ENCODE measurements around the gene RELB.

The RELB gene

DNA sequence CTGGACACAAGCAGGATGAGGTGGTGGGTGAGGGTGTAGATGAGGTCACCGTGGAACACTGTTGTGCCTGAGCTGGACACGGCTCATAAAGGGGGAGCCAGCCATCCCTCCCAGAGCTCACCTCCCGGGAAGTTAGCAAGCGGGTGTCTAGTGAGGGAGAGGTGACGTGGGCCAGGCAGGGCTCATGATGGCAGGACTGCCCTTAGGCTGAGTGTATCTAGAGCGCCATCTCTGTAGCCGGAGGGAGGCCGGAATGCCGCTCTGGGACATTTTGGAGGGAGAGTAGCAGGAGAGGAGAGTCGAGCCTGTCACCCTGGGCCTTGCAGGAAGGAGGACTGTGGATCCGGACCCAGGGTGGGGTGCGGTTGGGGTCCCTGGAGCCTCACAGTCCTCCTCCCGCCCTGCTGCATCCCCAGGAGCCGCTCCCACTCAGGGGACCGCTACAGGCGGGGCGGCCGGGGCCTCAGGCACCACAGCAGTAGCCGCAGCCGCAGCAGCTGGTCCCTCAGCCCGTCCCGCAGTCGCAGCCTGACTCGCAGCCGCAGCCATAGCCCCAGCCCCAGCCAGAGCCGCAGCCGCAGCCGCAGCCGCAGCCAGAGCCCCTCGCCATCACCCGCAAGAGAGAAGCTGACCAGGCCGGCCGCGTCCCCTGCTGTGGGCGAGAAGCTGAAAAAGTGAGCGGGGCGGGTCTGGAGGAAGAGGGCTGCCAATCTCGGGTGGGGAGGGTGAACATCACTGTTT lies 65.8 kb downstream of the RELB start:
- no peak overlapping the region for H3K9ac ChIP-seq (ENCODE audit: low read length)
- no peaks in the 10 kb centered on the region for H3K4me1 ChIP-seq (ENCODE audit: low read length)
- no peak overlapping the region for H3K4me2 ChIP-seq (ENCODE audit: low read depth, low read length)
- TF ChIP-seq EZH2 (optimal IDR thresholded peaks at IDR 0.05; ENCODE audit: low read depth, low read length) (no peak), EZH2phosphoT487 (IDR thresholded peaks at IDR 0.05; ENCODE audit: low read length) (no peak)
- TF ChIP-seq, protein P1, sequence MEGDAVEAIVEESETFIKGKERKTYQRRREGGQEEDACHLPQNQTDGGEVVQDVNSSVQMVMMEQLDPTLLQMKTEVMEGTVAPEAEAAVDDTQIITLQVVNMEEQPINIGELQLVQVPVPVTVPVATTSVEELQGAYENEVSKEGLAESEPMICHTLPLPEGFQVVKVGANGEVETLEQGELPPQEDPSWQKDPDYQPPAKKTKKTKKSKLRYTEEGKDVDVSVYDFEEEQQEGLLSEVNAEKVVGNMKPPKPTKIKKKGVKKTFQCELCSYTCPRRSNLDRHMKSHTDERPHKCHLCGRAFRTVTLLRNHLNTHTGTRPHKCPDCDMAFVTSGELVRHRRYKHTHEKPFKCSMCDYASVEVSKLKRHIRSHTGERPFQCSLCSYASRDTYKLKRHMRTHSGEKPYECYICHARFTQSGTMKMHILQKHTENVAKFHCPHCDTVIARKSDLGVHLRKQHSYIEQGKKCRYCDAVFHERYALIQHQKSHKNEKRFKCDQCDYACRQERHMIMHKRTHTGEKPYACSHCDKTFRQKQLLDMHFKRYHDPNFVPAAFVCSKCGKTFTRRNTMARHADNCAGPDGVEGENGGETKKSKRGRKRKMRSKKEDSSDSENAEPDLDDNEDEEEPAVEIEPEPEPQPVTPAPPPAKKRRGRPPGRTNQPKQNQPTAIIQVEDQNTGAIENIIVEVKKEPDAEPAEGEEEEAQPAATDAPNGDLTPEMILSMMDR (IDR thresholded peaks at IDR 0.05; ENCODE audit: low read length) = no peak
- H3K79me2 ChIP-seq (ENCODE audit: low read length) = peaks cover 37% of the 10 kb centered on the region
- no peak for DNase-seq
- no peaks in the 10 kb centered on the region for H3K9me2 ChIP-seq (replicated peaks; ENCODE audit: insufficient read depth, low read length)
- H2AFZ ChIP-seq (ENCODE audit: low read length) = no peak overlapping the region
- H3K27me3 ChIP-seq (replicated peaks; ENCODE audit: insufficient read depth, low read length) = no peaks in the 10 kb centered on the region
- no peaks in the 10 kb centered on the region for H3K9me3 ChIP-seq (replicated peaks; ENCODE audit: insufficient read depth, low read length)
- H4K20me1 ChIP-seq (ENCODE audit: insufficient read depth, low read length) = peaks cover 14% of the 10 kb centered on the region; the same call in 1 of the 2 replicates
- peaks cover 7% of the 10 kb centered on the region for H3K36me3 ChIP-seq (replicated peaks; ENCODE audit: insufficient read depth, low read length)
- peaks cover 14% of the 10 kb centered on the region for H3F3A ChIP-seq (ENCODE audit: insufficient read depth, low read length)
- no peak overlapping the region for H3K27ac ChIP-seq (ENCODE audit: low read length)
- no peak overlapping the region for H3K4me3 ChIP-seq (ENCODE audit: low read length)

DNA sequence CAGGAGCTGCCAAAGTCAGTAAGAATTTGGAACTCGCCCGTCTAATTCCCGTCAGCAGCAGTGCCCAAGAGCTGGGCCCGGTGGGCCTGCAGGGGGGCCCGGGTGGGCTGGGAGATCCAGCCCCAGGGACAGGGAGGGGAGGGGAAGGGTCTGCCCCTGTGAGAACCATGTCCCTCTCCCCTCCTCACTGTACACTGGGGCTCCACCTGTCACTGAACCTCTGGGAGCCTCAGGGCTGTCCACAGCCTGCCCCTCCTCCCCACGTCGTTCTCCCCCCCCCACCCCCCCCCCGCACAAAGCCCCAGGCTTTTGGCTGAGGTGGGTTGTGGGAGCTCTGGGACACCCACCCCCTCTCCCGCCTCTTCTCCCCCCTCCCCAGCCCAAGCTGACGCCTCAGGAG lies 66.8 kb downstream of the RELB start:
- no peak overlapping the region for H2AFZ ChIP-seq (ENCODE audit: low read length)
- no peaks in the 10 kb centered on the region for H3K27me3 ChIP-seq (replicated peaks; ENCODE audit: insufficient read depth, low read length)
- no peaks in the 10 kb centered on the region for H3K4me1 ChIP-seq (ENCODE audit: low read length)
- no peak overlapping the region for H3K9ac ChIP-seq (ENCODE audit: low read length)
- no peaks in the 10 kb centered on the region for H3K9me2 ChIP-seq (replicated peaks; ENCODE audit: insufficient read depth, low read length)
- no peak overlapping the region for H3K27ac ChIP-seq (ENCODE audit: low read length)
- H3K4me3 ChIP-seq (ENCODE audit: low read length) = no peak overlapping the region
- TF ChIP-seq EZH2 (optimal IDR thresholded peaks at IDR 0.05; ENCODE audit: low read depth, low read length) (no peak), EZH2phosphoT487 (IDR thresholded peaks at IDR 0.05; ENCODE audit: low read length) (no peak)
- TF ChIP-seq, protein P1 (IDR thresholded peaks at IDR 0.05; ENCODE audit: low read length) = no peak
- peaks cover 46% of the 10 kb centered on the region for H3K79me2 ChIP-seq (ENCODE audit: low read length)
- H4K20me1 ChIP-seq (ENCODE audit: insufficient read depth, low read length) = peaks cover 18% of the 10 kb centered on the region; the same call in 1 of the 2 replicates
- no peak overlapping the region for H3K4me2 ChIP-seq (ENCODE audit: low read depth, low read length)
- H3K36me3 ChIP-seq (replicated peaks; ENCODE audit: insufficient read depth, low read length) = peaks cover 12% of the 10 kb centered on the region
- H3F3A ChIP-seq (ENCODE audit: insufficient read depth, low read length) = peaks cover 14% of the 10 kb centered on the region
- DNase-seq = no peak
- no peaks in the 10 kb centered on the region for H3K9me3 ChIP-seq (replicated peaks; ENCODE audit: insufficient read depth, low read length)

DNA sequence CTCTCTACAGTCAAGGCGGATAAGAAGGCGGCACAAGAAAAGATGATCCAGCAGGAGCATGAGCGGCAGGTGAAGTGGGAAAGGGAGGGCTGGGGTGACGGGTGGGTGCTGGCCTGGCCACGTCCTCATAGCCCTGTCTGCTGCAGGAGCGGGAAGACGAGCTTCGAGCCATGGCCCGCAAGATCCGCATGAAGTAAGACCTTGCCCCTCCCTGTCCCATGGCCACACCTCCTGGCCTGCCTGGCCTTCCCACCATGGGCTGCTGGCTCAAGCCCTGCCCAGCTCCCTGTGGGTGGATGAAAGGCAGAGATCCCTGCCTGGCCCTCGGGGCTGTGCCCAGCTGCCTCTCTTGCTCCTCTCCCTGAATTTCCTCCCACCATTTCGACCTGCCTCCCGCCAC lies 67.8 kb downstream of the RELB start:
- H3K36me3 ChIP-seq (replicated peaks; ENCODE audit: insufficient read depth, low read length) = peaks cover 12% of the 10 kb centered on the region
- H3K9me2 ChIP-seq (replicated peaks; ENCODE audit: insufficient read depth, low read length) = no peaks in the 10 kb centered on the region
- DNase-seq = no peak
- no peak overlapping the region for H3K4me2 ChIP-seq (ENCODE audit: low read depth, low read length)
- H3K4me3 ChIP-seq (ENCODE audit: low read length) = no peak overlapping the region
- no peaks in the 10 kb centered on the region for H3K27me3 ChIP-seq (replicated peaks; ENCODE audit: insufficient read depth, low read length)
- no peak overlapping the region for H3K27ac ChIP-seq (ENCODE audit: low read length)
- H3K9ac ChIP-seq (ENCODE audit: low read length) = no peak overlapping the region
- TF ChIP-seq EZH2phosphoT487 (IDR thresholded peaks at IDR 0.05; ENCODE audit: low read length) = no peak
- TF ChIP-seq, protein P1 (IDR thresholded peaks at IDR 0.05; ENCODE audit: low read length) = no peak
- no peak for TF ChIP-seq EZH2 (optimal IDR thresholded peaks at IDR 0.05; ENCODE audit: low read depth, low read length)
- no peaks in the 10 kb centered on the region for H3K4me1 ChIP-seq (ENCODE audit: low read length)
- peaks cover 50% of the 10 kb centered on the region for H3K79me2 ChIP-seq (ENCODE audit: low read length)
- no peaks in the 10 kb centered on the region for H3K9me3 ChIP-seq (replicated peaks; ENCODE audit: insufficient read depth, low read length)
- no peak overlapping the region for H2AFZ ChIP-seq (ENCODE audit: low read length)
- peaks cover 14% of the 10 kb centered on the region for H3F3A ChIP-seq (ENCODE audit: insufficient read depth, low read length)
- peaks cover 18% of the 10 kb centered on the region; the same call in 1 of the 2 replicates for H4K20me1 ChIP-seq (ENCODE audit: insufficient read depth, low read length)
